HepG2 (cell line): ENCODE data around the gene RRP12. TPM values are rescaled to one million over a fixed set of nuclear protein-coding genes. Genes with fewer than 3 reads are reported as not detected.

Experiments
- ATAC-seq: fragments of 200-7000 bp; cut with Tn5 transposase; 3 replicates; pipeline ENCODE4 v1.9.1; 2020; ENCODE audit warnings: mild to moderate bottlenecking, moderate library complexity
- BruUV-seq: library from RNA; stranded (reverse); fragments of 400-500 nt; replicated peaks from 2 replicates; lab custom pipeline; 2021; lab: Mats Ljungman, UMichigan
- CTCF ChIA-PET: fragments of 300-600 bp; formaldehyde crosslinking; extraction: SDS; loops from one replicate; lab custom pipeline; 2021; ENCODE audit warnings: low total read pairs, inconsistent platforms, low intra/inter-chr PET ratio; lab: Yijun Ruan, JAX
- POLR2A ChIA-PET: fragments of 350-600 bp; sonication (Branson Sonifier 250); formaldehyde crosslinking; loops from one replicate; lab custom pipeline; 2020; ENCODE audit warnings: antibody characterized with exemption, inconsistent platforms; lab: Yijun Ruan, JAX
- DNase-seq: peaks from one replicate; pipeline ENCODE4 v3.0.0-alpha.2; 2015; ENCODE audit warnings: low spot score
- FAIRE-seq: peaks from 3 replicates; lab custom pipeline; 2011; peaks lifted over from hg19 to GRCh38; lab: Jason Lieb, UNC
- H2AFZ ChIP-seq: one replicate; pipeline ENCODE4 v1.6.1; 2011; ENCODE audit warnings: low read length, inconsistent platforms
- H3K27ac ChIP-seq: fragments of 300-600 bp; 3 replicates; pipeline ENCODE4 v1.8.0; 2011; ENCODE audit warnings: mixed run types, mild to moderate bottlenecking, mixed read lengths, low read length, inconsistent platforms; ENCODE audit not compliant: insufficient read depth; ENCODE audit errors: extremely low read length
- H3K27me3 ChIP-seq, 2 experiments: fragments of 200-600 bp in 1 of 2; 2 replicates in 1 of 2; 3 replicates in 1 of 2; pipeline versions ENCODE4 v1.6.0 to v1.8.0; 2011; ENCODE audit warnings: low read length in 2 of 2, mild to moderate bottlenecking in 2 of 2, moderate library complexity in 2 of 2, inconsistent platforms in 1 of 2; ENCODE audit not compliant: insufficient read depth in 2 of 2, control insufficient read depth in 1 of 2
- H3K36me3 ChIP-seq, 2 experiments: fragments of 200-600 bp in 1 of 2; replicated peaks in 1 of 2; 2 replicates in 1 of 2; 3 replicates in 1 of 2; pipeline versions ENCODE4 v1.5.1 to v1.8.0; 2011; ENCODE audit warnings: low read length in 2 of 2, inconsistent platforms in 1 of 2; ENCODE audit not compliant: insufficient read depth in 2 of 2, control insufficient read depth in 1 of 2
- H3K4me1 ChIP-seq: 2 replicates; pipeline ENCODE4 v1.5.1; 2012; ENCODE audit warnings: low read length, inconsistent platforms; ENCODE audit not compliant: insufficient read depth
- H3K4me2 ChIP-seq: 2 replicates; pipeline ENCODE4 v1.6.0; 2011; ENCODE audit warnings: low read depth, low read length, inconsistent platforms
- H3K4me3 ChIP-seq, 3 experiments: fragments of 200-600 bp in 1 of 3; sonication (generic), shearing (Covaris generic) in 1 of 3; replicated peaks in 1 of 3; 2 replicates each; pipeline ENCODE4 v1.5.1; 2011 to 2016; ENCODE audit warnings: low read length in 3 of 3, inconsistent platforms in 2 of 3, low read depth in 2 of 3, mild to moderate bottlenecking in 2 of 3, control low read depth in 1 of 3, mixed read lengths in 1 of 3; ENCODE audit not compliant: insufficient read depth in 1 of 3
- H3K79me2 ChIP-seq: one replicate; pipeline ENCODE4 v1.6.1; 2011; ENCODE audit warnings: low read length, inconsistent platforms; ENCODE audit not compliant: insufficient read depth
- H3K9ac ChIP-seq: 2 replicates; pipeline ENCODE4 v1.6.0; 2011; ENCODE audit warnings: mild to moderate bottlenecking, low read depth, low read length, inconsistent platforms; ENCODE audit not compliant: insufficient read depth
- H3K9me3 ChIP-seq: 2 replicates; pipeline ENCODE4 v1.5.1; 2012; ENCODE audit warnings: mild to moderate bottlenecking, low read length
- H4K20me1 ChIP-seq: 2 replicates; pipeline ENCODE4 v1.6.0; 2011; ENCODE audit warnings: inconsistent platforms, mild to moderate bottlenecking, low read length, moderate library complexity; ENCODE audit not compliant: insufficient read depth
- AGO2 ChIP-seq: fragments of 200-400 bp; formaldehyde crosslinking; optimal IDR thresholded peaks from 2 replicates; pipeline ENCODE3; 2017; ENCODE audit warnings: mild to moderate bottlenecking, low read depth, low read length, moderate library complexity
- HIVEP1 ChIP-seq: sonication (generic); formaldehyde crosslinking; IDR thresholded peaks from 2 replicates; pipeline ENCODE4 v1.4.0; 2020; ENCODE audit warnings: mild to moderate bottlenecking, missing genetic modification reagents
- IRX3 ChIP-seq: sonication (generic); formaldehyde crosslinking; IDR thresholded peaks from 2 replicates; pipeline ENCODE4 v1.8.1; 2023; ENCODE audit warnings: mild to moderate bottlenecking, low read depth, missing genetic modification reagents, borderline replicate concordance
- JUNB ChIP-seq: sonication (generic); formaldehyde crosslinking; IDR thresholded peaks from 2 replicates; pipeline ENCODE4 v1.8.0; 2022; ENCODE audit warnings: missing genetic modification reagents, mild to moderate bottlenecking, borderline replicate concordance
- KLF12 ChIP-seq: sonication (generic); formaldehyde crosslinking; IDR thresholded peaks from 2 replicates; pipeline ENCODE4 v1.4.0; 2020; ENCODE audit warnings: missing genetic modification reagents, borderline replicate concordance
- MIXL1 ChIP-seq: IDR thresholded peaks from 2 replicates; pipeline ENCODE4 v1.6.1; 2016
- PTBP1 ChIP-seq: fragments of 200-400 bp; formaldehyde crosslinking; IDR thresholded peaks from 2 replicates; pipeline ENCODE4 v1.6.1; 2018; ENCODE audit warnings: low read length, low read depth; ENCODE audit not compliant: poor library complexity, severe bottlenecking
- SYNCRIP ChIP-seq: fragments of 200-400 bp; formaldehyde crosslinking; IDR thresholded peaks from 2 replicates; pipeline ENCODE4 v1.6.1; 2018; ENCODE audit warnings: mild to moderate bottlenecking, low read depth, low read length; ENCODE audit not compliant: insufficient read depth
- ZBTB20 ChIP-seq: sonication (generic); formaldehyde crosslinking; IDR thresholded peaks from 2 replicates; pipeline ENCODE4 v1.8.1; 2023; ENCODE audit warnings: missing genetic modification reagents, low read depth, mild to moderate bottlenecking, borderline replicate concordance
- ZFYVE20 ChIP-seq: sonication (generic); formaldehyde crosslinking; IDR thresholded peaks from 2 replicates; pipeline ENCODE4 v1.8.0; 2023; ENCODE audit warnings: low read depth, mild to moderate bottlenecking, moderate library complexity, missing genetic modification reagents, borderline replicate concordance
- ZNF460 ChIP-seq: sonication (generic); formaldehyde crosslinking; IDR thresholded peaks from 2 replicates; pipeline ENCODE4 v1.5.1; 2020; ENCODE audit warnings: missing genetic modification reagents, mild to moderate bottlenecking, borderline replicate concordance
- ZNF652 ChIP-seq: IDR thresholded peaks from 2 replicates; pipeline ENCODE4 v1.6.1; 2016; ENCODE audit warnings: low read depth, borderline replicate concordance
- ZSCAN31 ChIP-seq: sonication (generic); formaldehyde crosslinking; IDR thresholded peaks from 2 replicates; pipeline ENCODE4 v1.5.0; 2020; ENCODE audit warnings: low read depth, mild to moderate bottlenecking, missing genetic modification reagents
- WGBS: methylation state at CpG from one replicate; pipeline ENCODE4 v1.1.6; 2017; ENCODE audit warnings: low lambda C conversion rate; 5-methylcytosine and 5-hydroxymethylcytosine counted together
- in situ Hi-C: cut with HindIII; loops from 2 replicates; pipeline ENCODE4 v1.10.0; 2017; ENCODE audit warnings: low pct_unique_long_range_greater_than_20kb; ENCODE audit not compliant: extremely low pct_ligation_motif_present
- intact Hi-C: fragments of 100-400 bp; cut with micrococcal nuclease; formaldehyde crosslinking; loops from one replicate; pipeline ENCODE4 v1.10.0; 2022; ENCODE audit not compliant: unreplicated experiment
- polyA plus RNA-seq, 8 experiments: library from polyadenylated mRNA; depleted of rRNA in 3 of 8; stranded (reverse) in 7 of 8; unstranded in 1 of 8; fragments of >200 nt; fragmentation: Illumina TruSeq in 4 of 8; extraction: Trizol in 4 of 8; gene quantifications; 2 replicates each; pipeline versions ENCODE4 v1.2.1 to v1.2.3, GENCODE V29; 2011 to 2016; ENCODE audit warnings: low read depth in 4 of 8, missing spikeins in 1 of 8, mixed read lengths in 1 of 8; ENCODE audit not compliant: insufficient read depth in 1 of 8
- total RNA-seq, 5 experiments: library from RNA; depleted of rRNA; stranded (reverse); fragments of >200 nt; fragmentation: Illumina TruSeq; extraction: Trizol; gene quantifications; 2 replicates each; pipeline ENCODE4 v1.2.3, GENCODE V29; 2016; ENCODE audit warnings: low read depth in 1 of 5
- TF ChIP-seq, protein P1 (sequence below): sonication (generic); formaldehyde crosslinking; IDR thresholded peaks from 2 replicates; pipeline ENCODE4 v1.4.0; 2020; ENCODE audit warnings: missing genetic modification reagents, low read depth, mild to moderate bottlenecking, borderline replicate concordance
- TF ChIP-seq, protein P2 (sequence below): sonication (generic); formaldehyde crosslinking; IDR thresholded peaks from 2 replicates; pipeline ENCODE4 v1.4.0; 2020; ENCODE audit warnings: missing genetic modification reagents, borderline replicate concordance

Gene RRP12
- total and polyA plus RNA-seq, 2 of the 13 experiments (the other 11 are each of a cell fraction or from before 2014, with no cell fraction given), result 13.2 to 39.4 TPM

DNA sequence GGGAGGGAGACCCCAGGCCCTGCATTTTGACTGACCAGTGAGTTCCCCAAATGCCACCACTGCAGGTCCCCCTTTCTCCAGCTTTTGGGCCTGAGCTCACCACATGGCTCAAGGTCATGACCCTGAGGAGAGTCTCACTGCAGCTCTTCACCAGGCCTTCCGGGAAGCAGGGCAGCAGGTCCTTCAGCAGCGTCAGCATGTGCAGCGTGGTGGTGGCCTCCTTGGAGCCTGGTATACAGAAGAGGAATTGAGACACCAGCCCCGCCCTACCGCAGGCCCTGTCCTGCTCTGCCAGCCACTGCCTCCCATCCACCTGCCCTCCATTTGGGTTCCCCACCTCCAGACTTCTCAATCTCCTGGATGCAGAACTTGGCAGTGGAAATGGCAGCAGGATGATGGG, 13.0 kb downstream of the RRP12 start (continued):
- TF ChIP-seq ZFYVE20 (CRISPR knock-in tag), result no peak
- TF ChIP-seq MIXL1 (CRISPR knock-in tag), result no peak
- TF ChIP-seq PTBP1, result no peak
- no peak for TF ChIP-seq IRX3 (CRISPR knock-in tag)
- TF ChIP-seq HIVEP1, result no peak
- TF ChIP-seq, protein P1, sequence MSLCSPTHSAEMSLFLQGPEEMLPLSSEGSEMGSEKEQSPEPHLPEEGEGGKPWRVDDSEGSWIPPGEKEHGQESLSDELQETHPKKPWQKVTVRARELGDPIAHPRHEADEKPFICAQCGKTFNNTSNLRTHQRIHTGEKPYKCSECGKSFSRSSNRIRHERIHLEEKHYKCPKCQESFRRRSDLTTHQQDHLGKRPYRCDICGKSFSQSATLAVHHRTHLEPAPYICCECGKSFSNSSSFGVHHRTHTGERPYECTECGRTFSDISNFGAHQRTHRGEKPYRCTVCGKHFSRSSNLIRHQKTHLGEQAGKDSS (CRISPR knock-in tag), result no peak
- TF ChIP-seq ZNF652 (CRISPR knock-in tag), result no peak

DNA sequence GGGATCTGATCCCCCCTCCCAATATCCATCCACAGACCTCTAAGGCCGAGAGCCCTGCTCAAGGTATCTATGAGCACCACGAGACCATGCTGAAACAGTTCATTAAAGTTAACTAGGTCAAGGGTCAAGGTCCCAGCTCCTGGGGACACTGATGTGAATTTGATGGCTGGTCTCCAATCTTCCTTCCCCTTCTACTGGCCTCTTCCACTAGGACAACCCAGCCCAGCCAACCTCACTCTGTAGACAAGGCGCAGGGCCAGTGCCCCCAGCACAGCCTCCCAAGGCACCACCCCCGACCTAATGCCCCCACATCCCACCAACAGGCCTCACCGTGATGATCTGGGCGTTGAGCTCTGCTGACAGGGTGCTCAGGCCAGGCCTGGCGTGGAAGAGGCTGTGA, 15.6 kb downstream of the RRP12 start:
- ChIA-PET CTCF (no interaction called here), POLR2A (no interaction called here)
- no peak for ATAC-seq
- WGBS, result 92% methylated on average over 5 of the region's 7 CpGs
- Histone ChIP-seq H3K9me3 (no peaks in the 10 kb centered on the region), H3K4me3 (no peak overlapping the region), H3K27me3 (no peaks in the 10 kb centered on the region), H3K27ac (no peak overlapping the region), H4K20me1 (no peaks in the 10 kb centered on the region), H2AFZ (no peak overlapping the region), H3K36me3 (peaks cover 19 to 66% of the 10 kb centered on the region in 2 experiments; a peak in 4 of 5 replicates), H3K79me2 (no peaks in the 10 kb centered on the region), H3K4me1 (no peaks in the 10 kb centered on the region), H3K4me2 (no peak overlapping the region), H3K9ac (no peak overlapping the region)
- FAIRE-seq, result no peak
- TF ChIP-seq ZSCAN31 (no peak), ZNF460 (CRISPR knock-in tag) (no peak), AGO2 (peak; percentile 23), JUNB (CRISPR knock-in tag) (no peak), KLF12 (CRISPR knock-in tag) (no peak), ZBTB20 (CRISPR knock-in tag) (no peak), SYNCRIP (no peak)
- TF ChIP-seq, protein P2, sequence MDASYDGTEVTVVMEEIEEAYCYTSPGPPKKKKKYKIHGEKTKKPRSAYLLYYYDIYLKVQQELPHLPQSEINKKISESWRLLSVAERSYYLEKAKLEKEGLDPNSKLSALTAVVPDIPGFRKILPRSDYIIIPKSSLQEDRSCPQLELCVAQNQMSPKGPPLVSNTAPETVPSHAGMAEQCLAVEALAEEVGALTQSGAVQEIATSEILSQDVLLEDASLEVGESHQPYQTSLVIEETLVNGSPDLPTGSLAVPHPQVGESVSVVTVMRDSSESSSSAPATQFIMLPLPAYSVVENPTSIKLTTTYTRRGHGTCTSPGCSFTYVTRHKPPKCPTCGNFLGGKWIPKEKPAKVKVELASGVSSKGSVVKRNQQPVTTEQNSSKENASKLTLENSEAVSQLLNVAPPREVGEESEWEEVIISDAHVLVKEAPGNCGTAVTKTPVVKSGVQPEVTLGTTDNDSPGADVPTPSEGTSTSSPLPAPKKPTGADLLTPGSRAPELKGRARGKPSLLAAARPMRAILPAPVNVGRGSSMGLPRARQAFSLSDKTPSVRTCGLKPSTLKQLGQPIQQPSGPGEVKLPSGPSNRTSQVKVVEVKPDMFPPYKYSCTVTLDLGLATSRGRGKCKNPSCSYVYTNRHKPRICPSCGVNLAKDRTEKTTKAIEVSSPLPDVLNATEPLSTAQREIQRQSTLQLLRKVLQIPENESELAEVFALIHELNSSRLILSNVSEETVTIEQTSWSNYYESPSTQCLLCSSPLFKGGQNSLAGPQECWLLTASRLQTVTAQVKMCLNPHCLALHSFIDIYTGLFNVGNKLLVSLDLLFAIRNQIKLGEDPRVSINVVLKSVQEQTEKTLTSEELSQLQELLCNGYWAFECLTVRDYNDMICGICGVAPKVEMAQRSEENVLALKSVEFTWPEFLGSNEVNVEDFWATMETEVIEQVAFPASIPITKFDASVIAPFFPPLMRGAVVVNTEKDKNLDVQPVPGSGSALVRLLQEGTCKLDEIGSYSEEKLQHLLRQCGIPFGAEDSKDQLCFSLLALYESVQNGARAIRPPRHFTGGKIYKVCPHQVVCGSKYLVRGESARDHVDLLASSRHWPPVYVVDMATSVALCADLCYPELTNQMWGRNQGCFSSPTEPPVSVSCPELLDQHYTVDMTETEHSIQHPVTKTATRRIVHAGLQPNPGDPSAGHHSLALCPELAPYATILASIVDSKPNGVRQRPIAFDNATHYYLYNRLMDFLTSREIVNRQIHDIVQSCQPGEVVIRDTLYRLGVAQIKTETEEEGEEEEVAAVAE (CRISPR knock-in tag), result no peak
- in situ Hi-C loops, result no loop called here
- BruUV-seq, result no TSS peak
- no peak for DNase-seq
- intact Hi-C loops, result no loop called here
